HEK293 (cell line): ENCODE measurements around the gene OR4D9.

Source experiments
- CTCF ChIA-PET: fragments of 350-600 bp; formaldehyde crosslinking; extraction: SDS; loops from one replicate; lab custom pipeline; 2021; ENCODE audit warnings: antibody characterized with exemption; lab: Yijun Ruan, JAX
- POLR2A ChIA-PET: fragments of 300-600 bp; formaldehyde crosslinking; extraction: SDS; loops from one replicate; lab custom pipeline; 2020; ENCODE audit warnings: antibody characterized with exemption, inconsistent platforms; lab: Yijun Ruan, JAX
- H3K27ac ChIP-seq: fragments of 200-500 bp; sonication (Bioruptor generic); 2 replicates; pipeline ENCODE4 v1.5.1; 2014; ENCODE audit warnings: low read depth, low read length, control low read depth, inconsistent platforms; ENCODE audit errors: extremely low read depth
- H3K36me3 ChIP-seq, 2 experiments: fragments of 200-500 bp in 1 of 2; sonication (Bioruptor generic) in 1 of 2; 1 replicate in 1 of 2; 2 replicates in 1 of 2; pipeline ENCODE4 v1.5.1; 2014 to 2017; ENCODE audit warnings: inconsistent platforms in 2 of 2, low read length in 2 of 2; ENCODE audit not compliant: control insufficient read depth in 2 of 2, insufficient read depth in 1 of 2
- H3K4me1 ChIP-seq: fragments of 200-500 bp; sonication (Bioruptor generic); 2 replicates; pipeline ENCODE4 v1.5.1; 2014; ENCODE audit warnings: mild to moderate bottlenecking, low read length, inconsistent platforms; ENCODE audit not compliant: control insufficient read depth, insufficient read depth
- H3K4me3 ChIP-seq: 2 replicates; pipeline ENCODE4 v1.5.1; 2011; ENCODE audit warnings: low read depth, mild to moderate bottlenecking, control low read depth, low read length, moderate library complexity
- H3K9me3 ChIP-seq: fragments of 200-500 bp; sonication (Bioruptor generic); 2 replicates; pipeline ENCODE4 v1.5.1; 2014; ENCODE audit warnings: low read depth, low read length, inconsistent platforms; ENCODE audit not compliant: control insufficient read depth, insufficient read depth
- FEZF1 ChIP-seq: fragments of 450-650 bp; formaldehyde crosslinking; IDR thresholded peaks from 2 replicates; pipeline ENCODE4 v1.5.1; 2016; ENCODE audit warnings: missing biosample characterization, missing genetic modification characterization
- GFI1B ChIP-seq: fragments of 450-650 bp; formaldehyde crosslinking; IDR thresholded peaks from 2 replicates; pipeline ENCODE4 v1.5.1; 2016; ENCODE audit warnings: missing biosample characterization, missing genetic modification characterization
- HOXD13 ChIP-seq: sonication (generic); formaldehyde crosslinking; IDR thresholded peaks from 2 replicates; pipeline ENCODE4 v1.8.0; 2022; ENCODE audit warnings: missing genetic modification reagents, borderline replicate concordance
- IKZF3 ChIP-seq: fragments of 450-650 bp; IDR thresholded peaks from 2 replicates; pipeline ENCODE4 v1.5.0; 2018; ENCODE audit warnings: missing biosample characterization, mild to moderate bottlenecking, missing genetic modification characterization, moderate library complexity
- KLF17 ChIP-seq: fragments of 450-650 bp; formaldehyde crosslinking; IDR thresholded peaks from 2 replicates; pipeline ENCODE4 v1.5.1; 2016; ENCODE audit warnings: missing biosample characterization, missing genetic modification characterization
- KLF7 ChIP-seq: fragments of 450-650 bp; formaldehyde crosslinking; IDR thresholded peaks from 2 replicates; pipeline ENCODE4 v1.5.1; 2016; ENCODE audit warnings: missing biosample characterization, missing genetic modification characterization, borderline replicate concordance
- PRDM1 ChIP-seq: fragments of 450-650 bp; formaldehyde crosslinking; IDR thresholded peaks from 2 replicates; pipeline ENCODE4; 2016; ENCODE audit warnings: missing biosample characterization, missing genetic modification characterization
- RBAK ChIP-seq: fragments of 450-650 bp; formaldehyde crosslinking; IDR thresholded peaks from 2 replicates; pipeline ENCODE4 v1.5.1; 2016; ENCODE audit warnings: missing biosample characterization, missing genetic modification characterization
- SP2 ChIP-seq: fragments of 450-650 bp; formaldehyde crosslinking; IDR thresholded peaks from 2 replicates; pipeline ENCODE4 v1.5.1; 2016; ENCODE audit warnings: missing biosample characterization, missing genetic modification characterization
- SP3 ChIP-seq: fragments of 450-650 bp; formaldehyde crosslinking; IDR thresholded peaks from 2 replicates; pipeline ENCODE4 v1.5.1; 2016; ENCODE audit warnings: missing biosample characterization, missing genetic modification characterization
- SP7 ChIP-seq: fragments of 450-650 bp; formaldehyde crosslinking; IDR thresholded peaks from 2 replicates; pipeline ENCODE4 v1.5.1; 2016; ENCODE audit warnings: missing biosample characterization, missing genetic modification characterization
- YY2 ChIP-seq: fragments of 450-650 bp; formaldehyde crosslinking; IDR thresholded peaks from 2 replicates; pipeline ENCODE4 v1.5.1; 2016; ENCODE audit warnings: missing biosample characterization, missing genetic modification characterization
- ZBTB17 ChIP-seq: fragments of 450-650 bp; formaldehyde crosslinking; IDR thresholded peaks from 2 replicates; pipeline ENCODE4 v1.5.1; 2016; ENCODE audit warnings: missing biosample characterization, missing genetic modification characterization
- ZBTB7A ChIP-seq: fragments of 450-650 bp; formaldehyde crosslinking; IDR thresholded peaks from 2 replicates; pipeline ENCODE4 v1.5.1; 2016; ENCODE audit warnings: low read depth, missing biosample characterization, missing genetic modification characterization
- ZFP37 ChIP-seq: fragments of 450-650 bp; formaldehyde crosslinking; IDR thresholded peaks from 2 replicates; pipeline ENCODE4 v1.5.1; 2016; ENCODE audit warnings: missing biosample characterization, missing genetic modification characterization
- ZNF302 ChIP-seq: fragments of 450-650 bp; formaldehyde crosslinking; IDR thresholded peaks from 2 replicates; pipeline ENCODE4 v1.5.1; 2016; ENCODE audit warnings: missing biosample characterization, missing genetic modification characterization, low read depth
- ZNF335 ChIP-seq: fragments of 450-650 bp; formaldehyde crosslinking; conservative IDR thresholded peaks from 2 replicates; pipeline ENCODE4 v1.5.1; 2016; ENCODE audit warnings: missing biosample characterization, missing genetic modification characterization
- ZNF398 ChIP-seq: fragments of 450-650 bp; formaldehyde crosslinking; IDR thresholded peaks from 2 replicates; pipeline ENCODE4 v1.5.1; 2017; ENCODE audit warnings: missing biosample characterization, missing genetic modification characterization
- ZNF449 ChIP-seq: fragments of 450-650 bp; formaldehyde crosslinking; IDR thresholded peaks from 2 replicates; pipeline ENCODE4 v1.5.1; 2017; ENCODE audit warnings: missing biosample characterization, mild to moderate bottlenecking, missing genetic modification characterization, moderate library complexity
- ZNF473 ChIP-seq: fragments of 450-650 bp; formaldehyde crosslinking; IDR thresholded peaks from 2 replicates; pipeline ENCODE4 v1.5.1; 2017; ENCODE audit warnings: missing biosample characterization, missing genetic modification characterization
- ZNF561 ChIP-seq: fragments of 450-650 bp; IDR thresholded peaks from 2 replicates; pipeline ENCODE4 v1.5.1; 2018; ENCODE audit warnings: missing biosample characterization, missing genetic modification characterization, borderline replicate concordance
- ZNF580 ChIP-seq: fragments of 450-650 bp; formaldehyde crosslinking; IDR thresholded peaks from 2 replicates; pipeline ENCODE4 v1.5.1; 2016; ENCODE audit warnings: missing biosample characterization, missing genetic modification characterization
- ZNF585B ChIP-seq: fragments of 450-650 bp; formaldehyde crosslinking; IDR thresholded peaks from 2 replicates; pipeline ENCODE4 v1.5.1; 2016; ENCODE audit warnings: missing biosample characterization, missing genetic modification characterization
- ZNF639 ChIP-seq: fragments of 450-650 bp; formaldehyde crosslinking; IDR thresholded peaks from 2 replicates; pipeline ENCODE4 v1.5.1; 2016; ENCODE audit warnings: missing biosample characterization, missing genetic modification characterization
- ZNF664 ChIP-seq: fragments of 450-650 bp; formaldehyde crosslinking; IDR thresholded peaks from 2 replicates; pipeline ENCODE4 v1.5.1; 2016; ENCODE audit warnings: missing biosample characterization, missing genetic modification characterization
- ZNF704 ChIP-seq: fragments of 450-650 bp; formaldehyde crosslinking; IDR thresholded peaks from 2 replicates; pipeline ENCODE4 v1.5.1; 2016; ENCODE audit warnings: missing biosample characterization, missing genetic modification characterization
- ZNF792 ChIP-seq: fragments of 450-650 bp; formaldehyde crosslinking; IDR thresholded peaks from 2 replicates; pipeline ENCODE4 v1.5.1; 2016; ENCODE audit warnings: missing biosample characterization, missing genetic modification characterization
- ZNF830 ChIP-seq: fragments of 450-650 bp; IDR thresholded peaks from 2 replicates; pipeline ENCODE4 v1.5.0; 2018; ENCODE audit warnings: missing biosample characterization, missing genetic modification characterization, low read depth, mild to moderate bottlenecking, moderate library complexity

OR4D9 gene

GRCh38 chr11:59550368-59550841, 39.1 kb downstream of the OR4D9 start (continued):
- TF ChIP-seq ZNF302 (0 out of 2 replicates have a peak, but pooled peaks have one; percentile 83), ZNF473 (tag by site-specific recombination) (peak; percentile 97), RBAK (tag by site-specific recombination) (peak; percentile 34; the same call in 1 of the 2 replicates), ZNF398 (tag by site-specific recombination) (peak; percentile 79)

- Histone ChIP-seq H3K4me1 (no peaks in the 10 kb centered on the region), H3K4me3 (peak overlapping the region; percentile 46), H3K27ac (peak overlapping the region; percentile 1; the same call in 1 of the 2 replicates), H3K9me3 (no peaks in the 10 kb centered on the region), H3K36me3 (no peaks in the 10 kb centered on the region)
- POLR2A ChIA-PET = interaction anchor here (0.6 to 1.3 kb wide), 5 partner anchors 10 to 118 kb away, joined by 3 to 6 read pairs (median 4); partner anchors contain the start of genes OSBP and PATL1
- CTCF ChIA-PET = interaction anchor here (0.9 to 1.3 kb wide), 2 partner anchors 14 to 129 kb away, joined by 3 read pairs; no protein-coding TSS in a partner anchor
- TF ChIP-seq ZBTB7A (tag by site-specific recombination) (no peak), ZNF664 (tag by site-specific recombination) (0 out of 2 replicates have a peak, but pooled peaks have one; percentile 35), ZBTB17 (peak; percentile 53; the same call in 1 of the 2 replicates), ZNF792 (tag by site-specific recombination) (0 out of 2 replicates have a peak, but pooled peaks have one; percentile 54), ZFP37 (tag by site-specific recombination) (0 out of 2 replicates have a peak, but pooled peaks have one; percentile 22), FEZF1 (tag by site-specific recombination) (peak; percentile 43), ZNF585B (tag by site-specific recombination) (no peak), SP3 (tag by site-specific recombination) (0 out of 2 replicates have a peak, but pooled peaks have one; percentile 21), KLF7 (tag by site-specific recombination) (peak; percentile 28; the same call in 1 of the 2 replicates), SP7 (tag by site-specific recombination) (peak; percentile 32; the same call in 1 of the 2 replicates), ZNF830 (0 out of 2 replicates have a peak, but pooled peaks have one; percentile 2), KLF17 (tag by site-specific recombination) (peak; percentile 17; the same call in 1 of the 2 replicates), ZNF639 (tag by site-specific recombination) (no peak; the same call in 1 of the 2 replicates), ZNF580 (tag by site-specific recombination) (peak; percentile 90), ZNF449 (tag by site-specific recombination) (no peak), ZNF704 (tag by site-specific recombination) (no peak), GFI1B (tag by site-specific recombination) (no peak), SP2 (no peak), HOXD13 (CRISPR knock-in tag) (no peak), YY2 (tag by site-specific recombination) (peak; percentile 34; the same call in 1 of the 2 replicates), ZNF335 (tag by site-specific recombination) (0 out of 2 replicates have a peak, but pooled peaks have one; percentile 7), ZNF561 (peak; percentile 44; the same call in 1 of the 2 replicates), IKZF3 (tag by site-specific recombination) (peak; percentile 89), PRDM1 (peak; percentile 97)
These were observed 39.7 kb downstream of the OR4D9 start for GRCh38 chr11:59550842-59551658.
